Ishikawa (cell line): ENCODE data around the gene FBXW8.

Source experiments
- CEBPB ChIP-seq: IDR thresholded peaks from 2 replicates; pipeline ENCODE4 v1.6.1; 2012
- CREB1 ChIP-seq: IDR thresholded peaks from 2 replicates; pipeline ENCODE4 v1.6.1; 2012; ENCODE audit warnings: low read depth
- EP300 ChIP-seq: IDR thresholded peaks from 2 replicates; pipeline ENCODE4 v1.6.1; 2012; ENCODE audit warnings: borderline replicate concordance
- FOXM1 ChIP-seq: IDR thresholded peaks from 2 replicates; pipeline ENCODE4 v1.6.1; 2012; ENCODE audit warnings: low read depth, borderline replicate concordance
- MAX ChIP-seq: IDR thresholded peaks from 2 replicates; pipeline ENCODE4 v1.6.1; 2012
- RAD21 ChIP-seq: IDR thresholded peaks from 2 replicates; pipeline ENCODE4 v1.6.1; 2012; ENCODE audit warnings: low read depth
- REST ChIP-seq: IDR thresholded peaks from 2 replicates; pipeline ENCODE4 v1.6.1; 2012; ENCODE audit warnings: low read depth, mild to moderate bottlenecking
- TEAD4 ChIP-seq: IDR thresholded peaks from 2 replicates; pipeline ENCODE4 v1.6.1; 2012
- USF1 ChIP-seq: IDR thresholded peaks from 2 replicates; pipeline ENCODE4 v1.6.1; 2012
- ZBTB7A ChIP-seq: IDR thresholded peaks from 2 replicates; pipeline ENCODE4 v1.6.1; 2012; ENCODE audit warnings: low read depth

- TF ChIP-seq EP300 (no peak), RAD21 (no peak), REST (no peak), CREB1 (no peak), TEAD4 (no peak), ZBTB7A (no peak), MAX (no peak), CEBPB (no peak), FOXM1 (no peak), USF1 (no peak)
Measured at GRCh38 chr12:116867523-116867922, 43.2 kb upstream of the FBXW8 start.
